CD4-positive, alpha-beta T cell treated with Interleukin-2 at 100 ng/mL for 4 hours (primary cell): ENCODE measurements around the gene NCDN.

Source experiments
- DNase-seq: peaks from one replicate; pipeline ENCODE4 v3.0.0-alpha.2; 2020; ENCODE audit warnings: low spot score

NCDN gene, protein sequence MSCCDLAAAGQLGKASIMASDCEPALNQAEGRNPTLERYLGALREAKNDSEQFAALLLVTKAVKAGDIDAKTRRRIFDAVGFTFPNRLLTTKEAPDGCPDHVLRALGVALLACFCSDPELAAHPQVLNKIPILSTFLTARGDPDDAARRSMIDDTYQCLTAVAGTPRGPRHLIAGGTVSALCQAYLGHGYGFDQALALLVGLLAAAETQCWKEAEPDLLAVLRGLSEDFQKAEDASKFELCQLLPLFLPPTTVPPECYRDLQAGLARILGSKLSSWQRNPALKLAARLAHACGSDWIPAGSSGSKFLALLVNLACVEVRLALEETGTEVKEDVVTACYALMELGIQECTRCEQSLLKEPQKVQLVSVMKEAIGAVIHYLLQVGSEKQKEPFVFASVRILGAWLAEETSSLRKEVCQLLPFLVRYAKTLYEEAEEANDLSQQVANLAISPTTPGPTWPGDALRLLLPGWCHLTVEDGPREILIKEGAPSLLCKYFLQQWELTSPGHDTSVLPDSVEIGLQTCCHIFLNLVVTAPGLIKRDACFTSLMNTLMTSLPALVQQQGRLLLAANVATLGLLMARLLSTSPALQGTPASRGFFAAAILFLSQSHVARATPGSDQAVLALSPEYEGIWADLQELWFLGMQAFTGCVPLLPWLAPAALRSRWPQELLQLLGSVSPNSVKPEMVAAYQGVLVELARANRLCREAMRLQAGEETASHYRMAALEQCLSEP

DNA sequence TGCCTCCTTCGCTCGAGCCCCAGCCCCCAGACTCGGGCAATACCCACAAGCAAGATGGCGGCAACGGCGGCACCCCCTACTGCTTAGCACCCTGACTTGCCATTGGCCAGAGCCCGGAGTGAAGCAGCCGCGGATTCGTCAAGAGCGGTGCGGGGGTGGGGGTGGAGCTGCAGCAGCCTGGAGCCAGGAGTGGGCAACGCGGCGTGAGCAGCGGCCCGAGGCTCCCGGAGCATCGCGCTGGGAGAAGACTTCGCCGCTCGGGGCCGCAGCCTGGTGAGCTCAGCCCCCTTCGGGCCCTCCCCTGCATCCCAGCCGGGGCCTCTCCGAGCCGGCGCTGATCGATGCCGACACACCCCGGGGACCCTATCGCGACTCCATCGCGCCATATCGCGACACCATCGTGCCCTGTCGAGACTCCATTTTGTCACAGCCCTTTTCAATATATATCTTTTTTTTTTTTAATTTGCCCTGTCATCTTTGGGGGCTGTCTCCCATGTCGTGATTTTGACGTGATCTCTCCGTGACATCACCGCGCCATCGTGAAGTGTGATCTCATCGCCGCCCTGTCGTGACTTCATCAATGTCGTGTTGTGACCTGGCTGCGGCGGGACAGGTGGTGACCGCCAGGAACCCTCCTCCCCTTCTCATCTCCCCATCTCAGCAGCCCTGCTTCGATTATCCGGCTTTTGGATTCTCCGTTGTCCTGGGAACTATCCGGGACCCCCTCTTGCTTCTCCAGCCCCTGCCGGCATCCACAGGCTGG, at the start of gene NCDN:
TSS of gene NCDN (plus strand) at position 189 of the 763 bp plus-strand sequence. CDS start at position 581, 392 bp downstream.
- peak; percentile 95 for DNase-seq

DNA sequence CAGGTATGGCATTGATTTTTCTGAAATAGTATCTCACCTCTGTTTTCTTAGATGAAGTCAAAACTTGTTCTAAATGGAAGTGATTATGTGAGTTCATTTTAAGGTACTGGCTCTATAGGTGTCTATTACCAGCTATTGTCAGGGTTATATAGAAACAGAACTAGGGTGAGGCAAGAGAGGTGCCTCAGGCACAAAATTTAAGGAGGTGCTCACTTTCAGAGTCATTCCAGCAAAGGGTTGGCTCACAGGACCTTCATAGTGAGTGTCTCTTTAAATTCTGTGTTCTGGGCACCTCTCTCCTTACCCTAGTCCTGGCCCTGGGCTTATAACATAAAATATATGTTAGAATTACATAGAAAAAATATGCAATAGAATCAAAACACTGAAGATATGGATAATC, 49.7 kb upstream of the NCDN start:
- DNase-seq = no peak

DNA sequence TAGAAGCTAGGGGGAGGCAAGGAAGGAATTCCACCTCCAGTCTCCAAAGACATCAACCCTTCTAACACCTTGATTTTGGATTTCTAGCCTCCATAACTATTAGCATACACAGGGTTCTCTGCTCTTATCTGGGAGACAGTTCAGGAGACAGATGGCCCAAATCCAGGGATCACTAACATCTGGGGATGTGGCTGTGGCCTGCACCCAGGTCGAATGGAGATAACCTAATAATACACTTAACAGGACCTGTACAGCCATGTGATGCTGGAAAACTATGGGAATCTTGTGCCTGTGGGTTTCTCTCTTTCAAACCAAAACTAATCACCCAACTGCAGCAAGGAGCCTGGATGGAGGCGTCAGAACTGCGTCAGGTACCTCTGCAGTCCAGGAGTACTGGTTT, 48.0 kb upstream of the NCDN start:
- no peak for DNase-seq

DNA sequence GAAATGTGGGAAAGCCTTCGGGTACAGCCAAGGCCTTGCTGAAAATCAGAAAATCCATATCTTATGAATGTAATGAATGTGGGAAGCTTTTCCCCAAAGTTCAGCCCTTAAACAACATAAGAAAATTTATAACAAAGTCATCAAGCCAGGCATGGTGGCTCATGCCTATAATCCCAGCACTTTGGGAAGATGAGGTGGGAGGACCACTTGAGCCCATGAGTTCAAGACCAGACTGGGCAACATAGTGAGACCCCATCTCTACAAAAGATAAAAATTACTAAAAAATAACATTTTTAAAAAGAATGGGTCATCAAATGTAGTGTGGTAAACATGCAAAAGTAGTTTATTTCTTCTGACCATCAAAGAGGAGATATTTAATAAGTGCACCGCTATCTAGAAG, 46.3 kb upstream of the NCDN start:
- DNase-seq = no peak

DNA sequence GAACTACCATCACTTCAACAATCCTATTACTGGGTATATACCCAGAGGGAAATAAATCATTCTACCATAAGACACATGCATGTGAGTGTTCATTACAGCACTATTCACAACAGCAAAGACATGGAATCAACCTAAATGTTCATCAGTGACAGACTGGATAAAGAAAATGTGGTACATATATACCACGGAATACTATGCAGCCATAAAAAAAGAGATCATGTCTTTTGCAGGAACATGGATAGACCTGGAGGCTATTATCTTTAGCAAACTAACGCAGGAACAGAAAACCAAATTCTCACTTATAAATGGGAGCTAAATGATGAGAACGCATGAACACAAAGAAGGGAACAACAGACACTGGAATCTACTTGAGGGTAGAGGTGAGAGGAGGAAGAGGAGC, 39.4 kb upstream of the NCDN start:
- no peak for DNase-seq

DNA sequence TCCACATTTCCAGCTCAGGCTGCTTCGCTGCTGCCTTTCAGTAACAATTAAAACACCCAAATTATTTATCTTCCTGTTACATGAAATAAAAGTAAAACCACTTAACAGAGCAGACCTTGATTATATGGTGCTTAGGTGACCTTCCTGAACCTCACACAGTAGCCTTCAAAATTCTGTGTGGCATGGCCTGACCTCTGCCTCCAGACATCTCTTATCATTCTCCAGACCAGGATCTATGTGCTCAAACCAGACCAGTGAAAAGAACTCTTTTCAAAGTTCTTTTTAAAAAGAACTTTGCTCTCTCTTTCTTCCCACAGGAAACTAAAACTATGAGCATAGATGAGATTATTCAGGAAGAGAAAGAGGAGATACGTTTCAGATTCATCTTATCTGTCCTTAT, 38.2 kb upstream of the NCDN start:
- DNase-seq = no peak

DNA sequence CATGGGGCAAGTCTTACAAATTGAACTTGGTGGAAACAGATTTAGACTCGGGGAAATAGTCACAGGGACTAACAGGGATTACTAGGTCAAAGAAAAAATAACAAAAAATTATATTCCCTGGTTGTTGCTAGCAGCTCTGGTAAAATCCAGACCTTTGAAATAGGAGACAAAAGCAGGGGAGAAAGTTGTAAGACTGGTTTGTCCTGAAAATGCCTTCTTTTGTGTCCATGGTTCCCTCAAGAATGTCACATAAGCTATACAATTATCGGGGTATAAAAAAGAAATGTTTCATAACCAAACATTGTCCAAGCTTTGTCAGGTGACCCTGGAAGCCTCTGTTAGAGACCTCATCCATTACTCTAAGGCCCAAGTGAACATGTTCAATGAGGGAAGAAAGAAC, 33.5 kb upstream of the NCDN start:
- no peak for DNase-seq

DNA sequence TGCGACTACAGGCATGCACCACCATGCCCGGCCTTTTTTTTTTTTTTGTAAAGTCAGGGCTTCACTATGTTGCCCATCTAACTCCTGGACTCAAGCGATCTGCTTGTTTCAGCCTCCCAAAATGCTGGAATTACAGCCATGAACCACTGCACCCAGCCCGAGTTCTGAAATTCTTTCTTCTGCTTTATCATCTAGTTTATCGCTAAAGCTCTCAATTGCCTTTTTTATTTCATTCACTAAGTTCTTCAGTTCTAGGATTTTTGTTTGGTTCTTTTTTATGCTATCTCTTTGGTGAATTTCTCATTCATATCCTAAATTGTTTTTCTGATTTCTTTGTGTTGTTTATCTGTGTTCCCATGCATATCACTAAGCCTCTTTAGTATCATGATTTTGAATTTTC, 27.4 kb upstream of the NCDN start:
- no peak for DNase-seq

DNA sequence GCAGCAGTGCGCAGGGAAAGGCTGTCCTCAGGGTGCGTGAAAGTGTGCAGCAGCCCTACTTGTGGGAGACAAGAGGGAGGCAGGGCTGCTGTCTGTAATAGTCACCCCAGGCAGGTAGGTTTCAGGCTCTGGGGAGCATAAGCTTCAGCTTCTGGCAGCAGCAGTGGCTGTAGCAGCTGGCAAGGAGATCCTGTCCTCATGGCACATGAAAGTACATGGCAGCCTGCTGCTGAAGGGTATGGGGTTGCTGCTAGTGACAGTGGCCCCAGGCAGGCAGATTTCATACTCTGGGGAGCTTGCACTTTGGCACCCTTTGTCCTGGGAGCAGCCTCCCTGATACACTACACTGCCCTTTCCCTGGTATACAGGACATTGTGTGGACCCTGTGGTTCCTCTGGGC, 26.7 kb upstream of the NCDN start:
- DNase-seq = no peak

DNA sequence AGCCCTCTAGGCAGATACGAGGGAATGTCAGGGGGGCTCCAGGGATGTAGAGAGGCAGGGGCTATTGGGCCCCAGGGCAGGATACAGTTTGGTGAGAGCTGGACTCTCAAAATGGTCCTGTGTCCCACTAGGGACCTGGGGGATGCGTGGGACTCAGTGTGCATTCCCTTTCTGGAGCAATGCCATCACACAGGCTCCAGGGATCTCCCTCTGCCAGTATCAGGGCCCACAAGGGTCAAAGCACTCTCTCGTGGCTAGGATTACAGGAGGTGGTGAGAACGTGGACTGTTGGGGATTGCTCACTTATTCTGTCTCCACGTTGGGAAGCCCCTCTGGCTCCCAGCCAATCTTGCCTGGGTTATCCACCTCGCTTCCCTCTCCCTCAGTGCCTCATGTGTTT, 26.2 kb upstream of the NCDN start:
- DNase-seq = no peak

DNA sequence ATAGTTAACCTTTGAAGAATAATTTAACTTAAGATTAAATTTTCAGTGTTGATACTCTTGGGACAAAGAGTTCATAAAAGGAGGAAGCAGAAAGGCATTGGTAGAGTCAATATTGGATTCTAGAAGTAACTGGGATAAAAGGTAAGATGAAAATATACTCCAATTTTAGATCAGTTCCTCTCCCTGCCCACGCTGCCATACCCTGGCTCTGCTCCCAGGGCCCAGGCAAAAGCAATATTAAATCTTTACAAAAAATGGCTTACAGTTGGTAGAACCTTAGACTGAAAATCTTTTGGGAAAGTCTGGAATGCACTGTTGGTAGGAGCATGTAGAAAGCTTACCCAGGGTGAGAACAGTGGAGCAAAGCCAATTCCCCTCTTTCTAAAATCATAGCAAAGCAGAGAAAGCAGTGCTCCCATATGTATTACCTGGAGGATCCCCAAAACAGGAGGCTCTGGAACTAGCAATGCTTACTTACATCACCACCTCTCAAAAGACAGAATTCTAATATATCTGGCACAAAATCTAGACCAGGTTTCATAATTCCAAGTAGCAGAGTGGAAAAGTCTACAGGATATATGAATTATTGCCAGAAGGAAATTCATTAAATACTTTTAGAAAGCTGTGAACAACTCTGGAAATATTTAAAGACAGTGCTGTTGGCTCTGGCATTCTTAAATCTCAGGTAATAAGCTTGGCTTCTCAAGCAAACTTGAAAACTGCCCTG, 24.9 kb upstream of the NCDN start:
- DNase-seq = no peak

DNA sequence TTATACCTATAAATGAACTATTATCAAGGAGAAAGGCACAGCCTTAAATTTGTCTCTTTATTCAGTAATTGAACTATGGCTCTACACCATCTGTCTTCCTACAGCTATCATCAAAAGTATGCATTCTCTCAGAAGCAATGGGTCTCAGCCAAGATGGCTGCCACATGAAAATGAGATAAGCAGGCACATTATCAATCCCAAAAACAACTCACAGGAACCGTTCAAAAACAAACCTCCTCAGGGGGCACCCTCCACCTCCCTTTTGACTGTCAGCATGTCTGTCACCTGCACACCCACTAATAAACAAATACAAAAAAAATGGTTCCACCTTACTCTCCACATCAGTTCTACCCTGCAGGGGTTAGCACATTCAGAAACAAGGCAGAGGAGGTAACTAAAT, 24.0 kb upstream of the NCDN start:
- DNase-seq = no peak

DNA sequence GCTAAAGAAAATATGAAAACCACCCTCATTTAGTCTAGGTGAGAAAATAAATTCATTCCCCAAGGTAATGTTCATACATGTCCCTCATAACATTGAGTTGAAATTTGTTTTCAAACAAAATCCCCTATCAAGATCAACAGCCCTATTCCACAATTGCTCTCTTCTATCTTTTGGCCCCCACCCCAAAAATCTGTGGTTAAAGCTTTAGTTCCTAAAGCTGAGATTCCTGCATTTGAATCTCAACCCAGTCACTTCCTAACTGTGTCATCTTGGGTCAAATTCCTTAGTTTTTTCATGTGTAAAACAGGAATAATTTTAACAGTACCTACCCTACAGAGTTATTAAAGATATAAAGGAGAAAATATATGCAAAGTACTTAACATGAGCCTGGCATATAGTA, 22.4 kb upstream of the NCDN start:
- DNase-seq = no peak

DNA sequence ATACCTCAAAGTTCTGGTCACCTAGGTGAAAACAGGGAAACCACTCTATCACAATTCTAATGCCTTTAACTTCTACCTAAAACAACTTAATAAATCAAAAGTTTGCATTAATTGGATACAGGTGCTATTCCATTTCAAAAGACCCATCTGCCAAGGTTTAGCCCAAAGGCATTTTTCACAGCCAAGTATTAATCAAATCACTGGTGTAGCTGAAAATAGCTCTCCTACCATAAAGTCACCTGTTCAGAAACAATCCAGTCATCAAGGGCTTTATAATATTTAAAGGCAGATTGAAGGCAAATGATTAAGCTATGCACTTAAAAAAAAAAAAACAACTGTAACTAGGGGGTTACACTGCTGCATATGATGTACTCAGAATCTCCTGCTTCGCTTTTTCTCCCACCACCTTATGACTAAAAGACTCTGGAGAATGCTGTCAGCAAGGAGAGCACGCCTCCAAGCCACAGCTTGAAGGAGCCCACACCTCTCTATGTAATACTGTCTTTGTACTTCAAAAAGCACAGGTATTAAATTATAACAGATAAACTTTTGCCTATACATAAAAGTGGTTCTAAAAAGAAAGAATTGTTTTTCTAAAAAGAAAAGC, 20.9 kb upstream of the NCDN start:
- no peak for DNase-seq

DNA sequence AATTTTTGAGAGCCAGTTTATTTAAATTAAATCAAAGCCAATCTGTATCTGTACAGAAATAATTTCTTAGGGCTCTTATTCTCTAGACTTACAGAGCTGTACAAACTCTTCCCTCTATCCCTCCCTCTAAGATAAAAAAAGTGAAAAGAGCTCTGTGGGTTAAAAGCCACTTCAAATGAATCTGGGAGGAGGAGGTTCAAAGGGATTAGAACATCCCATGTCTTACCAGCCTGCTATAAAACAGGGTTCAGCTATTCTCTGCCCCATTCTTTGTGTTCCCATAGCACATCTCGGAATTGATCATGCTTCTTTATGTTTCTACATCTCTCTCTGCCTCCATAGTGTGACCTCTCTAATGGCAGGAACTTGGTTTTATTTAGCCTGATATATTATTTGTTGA, 19.8 kb upstream of the NCDN start:
- no peak for DNase-seq

DNA sequence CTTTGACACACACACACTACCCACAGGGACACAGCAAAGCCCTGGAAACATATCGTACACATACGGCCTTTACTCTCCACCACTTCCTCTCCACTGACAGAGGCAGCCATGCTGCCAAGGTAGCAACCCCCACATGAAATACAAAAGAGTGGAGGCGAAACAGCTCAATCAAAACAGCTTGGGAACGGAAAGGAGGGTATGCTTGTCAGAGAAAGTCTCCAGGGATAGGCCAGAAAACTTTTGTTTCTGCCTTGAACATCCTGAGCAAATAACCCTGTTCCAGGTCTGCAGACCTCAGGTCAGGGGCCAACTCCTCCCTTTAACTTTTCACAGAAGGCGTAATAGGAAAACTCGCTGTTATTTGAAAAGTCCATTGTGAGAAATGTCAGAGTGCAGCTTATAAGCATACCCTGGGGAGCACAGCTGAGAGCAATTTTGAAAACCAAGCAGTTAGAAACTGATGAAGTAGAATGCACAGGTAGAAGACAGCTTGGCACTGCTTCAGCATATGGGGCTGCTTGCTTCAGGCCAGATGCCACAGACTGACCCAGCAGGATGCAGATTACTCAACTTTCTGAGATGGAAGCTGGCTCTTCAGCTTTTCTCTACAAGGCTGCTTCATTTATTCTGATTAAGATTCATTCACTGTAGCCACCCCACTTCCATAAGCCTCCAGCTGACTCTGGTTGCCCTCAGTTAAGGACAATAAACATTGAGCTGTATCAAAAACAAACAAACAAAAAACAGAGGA, 18.4 kb upstream of the NCDN start:
- peak; percentile 45 for DNase-seq

DNA sequence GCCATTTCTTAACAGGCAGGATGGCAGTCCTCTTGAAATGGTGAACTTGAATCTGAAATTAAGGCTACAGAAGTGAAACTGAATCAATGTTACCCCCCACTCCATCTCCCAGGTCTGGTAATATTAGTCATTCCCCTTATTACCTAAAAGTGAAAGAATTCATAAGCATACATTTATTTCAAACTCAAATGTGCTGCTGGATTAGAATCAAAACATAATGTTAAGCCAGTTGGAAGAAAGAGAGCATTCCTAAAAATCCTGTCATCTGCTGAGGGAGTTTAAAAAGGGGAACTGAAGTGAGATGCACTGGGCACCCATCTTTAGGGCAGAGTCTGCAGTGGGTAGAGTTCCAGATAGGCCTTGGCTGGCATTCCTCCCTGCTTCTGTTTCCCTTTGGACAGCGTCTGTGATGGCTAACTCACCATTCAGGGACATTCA, 17.8 kb upstream of the NCDN start:
- DNase-seq = peak; percentile 28

DNA sequence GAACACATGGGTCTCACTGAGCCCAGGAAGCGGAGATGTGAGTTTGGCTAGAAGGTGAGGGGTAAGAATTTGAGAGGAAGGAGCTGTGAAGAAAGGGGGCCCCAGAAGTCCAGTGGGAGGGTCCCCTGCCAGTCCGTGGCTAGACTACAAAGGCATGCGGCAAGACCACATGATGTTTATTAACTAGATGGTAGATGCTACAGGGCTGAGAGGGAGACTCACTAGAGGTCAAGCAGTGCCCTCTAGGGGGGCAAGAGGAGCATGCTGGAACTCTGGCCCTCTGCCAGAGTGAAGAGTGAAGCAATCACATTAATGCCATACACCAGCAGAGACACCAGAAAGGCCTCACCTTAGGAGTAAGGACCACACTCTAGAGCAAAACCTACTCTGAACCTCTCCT, 12.6 kb upstream of the NCDN start:
- DNase-seq = peak; percentile 70

DNA sequence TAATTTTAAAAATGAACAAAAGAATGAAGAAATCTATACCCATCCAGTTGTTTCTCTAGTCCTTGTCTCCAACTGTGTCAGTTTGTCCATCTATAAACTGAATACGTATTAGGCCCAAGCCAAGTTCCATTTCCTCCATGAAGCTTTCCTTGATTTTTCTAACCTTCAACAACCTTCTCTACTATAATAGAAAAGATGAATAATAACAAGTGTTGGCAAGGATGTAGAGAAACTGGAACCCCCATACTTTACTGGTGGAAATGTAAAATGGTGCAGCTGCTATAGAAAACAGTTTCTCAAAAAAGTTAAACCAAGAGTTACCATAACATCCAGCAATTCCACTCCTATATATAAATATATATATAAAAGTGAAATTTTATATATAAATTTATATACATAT, 11.0 kb upstream of the NCDN start:
- no peak for DNase-seq

DNA sequence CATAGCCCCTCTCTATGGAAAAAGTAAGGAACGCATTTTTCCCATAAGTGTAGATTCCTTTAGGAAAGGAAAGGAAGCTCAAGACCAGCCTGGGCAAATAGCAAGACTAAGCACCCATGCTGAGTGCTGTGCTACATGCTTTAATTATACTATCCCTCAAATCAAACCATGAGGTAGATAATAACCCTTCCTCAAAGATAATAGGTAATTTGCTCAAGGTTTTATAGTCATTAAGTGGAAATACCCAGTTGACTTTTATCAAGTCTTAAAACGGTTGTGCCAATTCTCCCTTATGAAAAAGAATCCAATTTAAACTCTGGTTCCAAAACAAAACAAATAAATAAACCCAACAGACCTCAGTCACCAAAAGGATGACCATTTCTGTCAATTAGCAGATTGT, 3.7 kb upstream of the NCDN start:
- no peak for DNase-seq
